Measurements from ENCODE around the gene RCAN2. TPM values are rescaled to one million over a fixed set of nuclear protein-coding genes. Genes with fewer than 3 reads are reported as not detected.

The RCAN2 gene
- total and polyA plus RNA-seq, 7 donors = 5.0 to 22.7 (median 9.1) TPM

DNA sequence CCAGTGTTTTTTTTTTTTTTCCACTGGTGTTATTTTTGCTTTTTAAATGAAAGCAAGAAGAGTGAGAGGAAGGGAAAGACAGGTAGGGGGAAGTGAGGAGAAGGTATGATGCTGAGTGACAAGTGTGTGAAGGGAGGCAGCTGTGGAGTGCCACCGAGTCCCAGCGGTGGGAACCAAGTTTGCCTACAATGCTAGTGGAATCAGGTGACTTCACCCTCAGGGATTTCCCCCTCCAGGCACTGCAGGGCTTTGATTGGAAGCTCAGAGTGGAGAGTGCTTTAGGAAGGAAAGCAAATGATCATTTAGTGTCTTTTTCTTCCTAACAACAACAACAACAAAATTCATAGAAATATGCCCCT lies 200.0 kb downstream of the RCAN2 start:
- no peaks in the 10 kb centered on the region for H3K9me3 ChIP-seq
- peaks cover 0 to 20% (median 15%) of the 10 kb centered on the region in 4 donors for H3K4me1 ChIP-seq
- no peak for TF ChIP-seq POLR2A (IDR thresholded peaks at IDR 0.05)
- no peak for TF ChIP-seq POLR2AphosphoS5 (IDR thresholded peaks at IDR 0.05)
- TF ChIP-seq EP300 (IDR thresholded peaks at IDR 0.05) = no peak
- TF ChIP-seq, protein P1, sequence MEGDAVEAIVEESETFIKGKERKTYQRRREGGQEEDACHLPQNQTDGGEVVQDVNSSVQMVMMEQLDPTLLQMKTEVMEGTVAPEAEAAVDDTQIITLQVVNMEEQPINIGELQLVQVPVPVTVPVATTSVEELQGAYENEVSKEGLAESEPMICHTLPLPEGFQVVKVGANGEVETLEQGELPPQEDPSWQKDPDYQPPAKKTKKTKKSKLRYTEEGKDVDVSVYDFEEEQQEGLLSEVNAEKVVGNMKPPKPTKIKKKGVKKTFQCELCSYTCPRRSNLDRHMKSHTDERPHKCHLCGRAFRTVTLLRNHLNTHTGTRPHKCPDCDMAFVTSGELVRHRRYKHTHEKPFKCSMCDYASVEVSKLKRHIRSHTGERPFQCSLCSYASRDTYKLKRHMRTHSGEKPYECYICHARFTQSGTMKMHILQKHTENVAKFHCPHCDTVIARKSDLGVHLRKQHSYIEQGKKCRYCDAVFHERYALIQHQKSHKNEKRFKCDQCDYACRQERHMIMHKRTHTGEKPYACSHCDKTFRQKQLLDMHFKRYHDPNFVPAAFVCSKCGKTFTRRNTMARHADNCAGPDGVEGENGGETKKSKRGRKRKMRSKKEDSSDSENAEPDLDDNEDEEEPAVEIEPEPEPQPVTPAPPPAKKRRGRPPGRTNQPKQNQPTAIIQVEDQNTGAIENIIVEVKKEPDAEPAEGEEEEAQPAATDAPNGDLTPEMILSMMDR (IDR thresholded peaks at IDR 0.05) = no peak
- no peak for DNase-seq
- intact Hi-C loops (cut with DNase I) = no loop called here
- H3K36me3 ChIP-seq = no peaks in the 10 kb centered on the region
- H3K4me3 ChIP-seq = no peak overlapping the region
- H3K27me3 ChIP-seq = no peaks in the 10 kb centered on the region
- no peak overlapping the region for H3K27ac ChIP-seq
- WGBS, 2 donors = 48 to 80% methylated on average over 2 of the region's 2 CpGs

DNA sequence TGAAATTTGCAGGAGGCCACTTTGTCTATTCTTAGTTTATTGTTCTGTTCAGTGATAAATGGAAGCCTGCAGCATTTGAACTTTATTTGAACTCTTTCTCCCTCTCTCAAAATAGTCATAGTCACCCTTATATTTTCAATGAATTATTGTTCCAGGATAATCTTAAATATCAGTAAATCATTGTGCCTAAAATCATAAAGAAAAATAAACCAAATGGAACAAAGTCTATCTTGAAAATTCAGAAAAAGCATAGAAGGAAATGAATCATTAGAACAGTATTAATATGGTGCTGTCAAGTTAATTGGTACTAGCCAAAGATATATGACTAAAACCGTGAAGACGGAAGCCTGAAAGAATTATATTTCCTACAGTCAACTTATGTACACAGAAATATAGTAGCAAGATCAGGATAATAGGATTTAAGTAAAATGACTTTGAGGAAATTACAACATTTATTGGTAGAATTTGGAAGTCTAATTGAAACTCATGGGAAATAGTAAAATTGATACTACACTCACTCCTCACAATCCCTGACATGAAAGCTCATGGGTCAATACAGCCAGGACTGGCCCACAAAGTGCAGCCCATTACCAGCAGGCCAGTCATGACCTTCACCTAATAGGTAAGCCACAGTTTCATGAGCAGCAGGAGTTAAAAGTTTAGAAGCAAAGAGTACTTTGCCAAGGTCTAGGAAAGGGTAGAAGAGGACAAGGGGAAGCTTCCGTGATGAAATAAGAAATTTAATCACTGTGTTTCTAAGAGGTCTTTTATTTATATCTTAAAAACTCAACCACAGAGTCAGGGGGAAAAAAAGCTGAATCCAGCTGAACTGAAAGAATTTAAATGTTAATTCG lies 200.6 kb downstream of the RCAN2 start:
- H3K36me3 ChIP-seq = no peaks in the 10 kb centered on the region
- H3K9me3 ChIP-seq = no peaks in the 10 kb centered on the region
- intact Hi-C loops (cut with DNase I) = no loop called here
- WGBS, 2 donors = 67 to 82% methylated on average over 4 of the region's 4 CpGs
- no peak overlapping the region for H3K4me3 ChIP-seq
- peaks cover 0 to 20% (median 15%) of the 10 kb centered on the region in 4 donors for H3K4me1 ChIP-seq
- H3K27ac ChIP-seq = no peak overlapping the region
- DNase-seq = no peak
- no peaks in the 10 kb centered on the region for H3K27me3 ChIP-seq
- no peak for TF ChIP-seq EP300 (IDR thresholded peaks at IDR 0.05)
- TF ChIP-seq POLR2AphosphoS5 (IDR thresholded peaks at IDR 0.05) = no peak
- TF ChIP-seq, protein P1 (IDR thresholded peaks at IDR 0.05) = no peak
- no peak for TF ChIP-seq POLR2A (IDR thresholded peaks at IDR 0.05)

DNA sequence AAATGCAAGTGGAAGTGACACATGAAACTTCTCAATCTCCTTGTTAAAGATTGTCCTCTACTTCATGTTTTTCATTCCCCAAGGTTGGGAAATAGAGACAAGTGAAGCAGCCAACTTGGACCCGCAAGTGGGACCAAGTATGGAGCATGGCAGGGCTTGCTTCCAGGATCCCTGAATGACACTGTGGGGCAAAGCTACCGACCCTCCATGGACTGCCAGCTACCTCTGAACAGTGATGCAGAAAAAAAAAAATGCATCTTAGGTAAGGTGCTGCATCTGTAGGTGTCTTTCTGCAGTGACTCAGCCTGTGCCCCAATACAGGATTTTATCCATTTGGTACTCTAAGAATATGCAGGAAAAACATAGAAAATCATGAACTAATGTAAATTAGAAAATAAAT lies 201.4 kb downstream of the RCAN2 start:
- no peaks in the 10 kb centered on the region for H3K27me3 ChIP-seq
- whole genome bisulfite sequencing, 2 donors = 86 to 89% methylated on average over 2 of the region's 2 CpGs
- H3K9me3 ChIP-seq = no peaks in the 10 kb centered on the region
- intact Hi-C loops (cut with DNase I) = no loop called here
- no peak for TF ChIP-seq EP300 (IDR thresholded peaks at IDR 0.05)
- TF ChIP-seq, protein P1 (IDR thresholded peaks at IDR 0.05) = no peak
- no peak for TF ChIP-seq POLR2AphosphoS5 (IDR thresholded peaks at IDR 0.05)
- TF ChIP-seq POLR2A (IDR thresholded peaks at IDR 0.05) = no peak
- no peaks in the 10 kb centered on the region for H3K36me3 ChIP-seq
- DNase-seq = no peak
- no peak overlapping the region for H3K4me3 ChIP-seq
- H3K4me1 ChIP-seq = peaks cover 0 to 20% (median 15%) of the 10 kb centered on the region in 4 donors
- H3K27ac ChIP-seq = no peak overlapping the region

DNA sequence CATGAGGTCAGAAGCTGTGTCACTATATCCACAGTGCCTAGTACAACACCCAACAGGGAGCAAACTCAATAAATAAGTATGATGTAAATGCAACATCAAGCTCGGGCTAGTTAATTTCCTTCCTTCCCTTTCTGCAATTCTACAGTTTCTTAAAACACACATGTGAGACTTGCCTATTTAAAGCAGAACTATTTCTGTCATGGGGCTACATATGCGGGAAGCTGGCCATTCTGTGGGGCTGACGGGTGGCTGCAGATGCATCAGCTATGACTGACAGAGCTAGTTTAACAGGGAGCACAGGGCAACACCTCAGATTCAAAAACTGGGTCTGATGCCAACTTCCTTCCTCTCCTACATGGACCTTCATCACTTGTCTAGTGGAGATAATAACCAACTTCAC lies 202.4 kb downstream of the RCAN2 start:
- intact Hi-C loops (cut with DNase I) = no loop called here
- no peak overlapping the region for H3K4me3 ChIP-seq
- 72 to 88% methylated on average over 3 of the region's 3 CpGs for WGBS, 2 donors
- no peaks in the 10 kb centered on the region for H3K27me3 ChIP-seq
- H3K36me3 ChIP-seq = no peaks in the 10 kb centered on the region
- no peak for TF ChIP-seq POLR2AphosphoS5 (IDR thresholded peaks at IDR 0.05)
- no peak for TF ChIP-seq POLR2A (IDR thresholded peaks at IDR 0.05)
- no peak for TF ChIP-seq EP300 (IDR thresholded peaks at IDR 0.05)
- TF ChIP-seq, protein P1 (IDR thresholded peaks at IDR 0.05) = no peak
- H3K9me3 ChIP-seq = no peaks in the 10 kb centered on the region
- H3K27ac ChIP-seq = no peak overlapping the region
- DNase-seq = no peak
- H3K4me1 ChIP-seq = peaks cover 0 to 20% (median 15%) of the 10 kb centered on the region in 4 donors
